22Rv1 (cell line): Measurements from ENCODE around the gene ZNF618.

Experiments used
- ZFX ChIP-seq: fragments of 450-650 bp; IDR thresholded peaks from 2 replicates; pipeline ENCODE4 v1.6.1; 2017; ENCODE audit warnings: antibody characterized with exemption, borderline replicate concordance
- TF ChIP-seq, protein P1 (sequence below): fragments of 450-650 bp; IDR thresholded peaks from 2 replicates; pipeline ENCODE4 v1.5.1; 2017; ENCODE audit warnings: mild to moderate bottlenecking

DNA sequence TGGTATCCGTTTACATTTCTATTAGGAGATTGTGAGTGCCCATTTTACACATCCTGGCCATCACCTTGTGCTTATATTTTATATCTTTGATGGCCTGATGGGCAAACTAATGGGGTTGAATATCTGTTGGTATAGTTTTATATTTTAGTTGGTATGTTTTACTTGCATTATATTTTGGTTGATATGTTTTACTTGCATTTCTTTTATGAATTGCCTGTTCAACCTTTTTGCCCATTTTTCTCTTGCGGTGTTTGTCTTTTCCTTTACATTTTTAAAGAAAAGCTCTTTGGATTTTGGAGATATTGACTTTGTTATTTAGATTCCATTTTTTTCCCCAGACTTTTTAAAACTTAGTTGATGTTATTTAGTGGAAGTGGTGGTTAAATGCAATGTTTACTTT, 14.6 kb downstream of the ZNF618 start:
- TF ChIP-seq, protein P1, sequence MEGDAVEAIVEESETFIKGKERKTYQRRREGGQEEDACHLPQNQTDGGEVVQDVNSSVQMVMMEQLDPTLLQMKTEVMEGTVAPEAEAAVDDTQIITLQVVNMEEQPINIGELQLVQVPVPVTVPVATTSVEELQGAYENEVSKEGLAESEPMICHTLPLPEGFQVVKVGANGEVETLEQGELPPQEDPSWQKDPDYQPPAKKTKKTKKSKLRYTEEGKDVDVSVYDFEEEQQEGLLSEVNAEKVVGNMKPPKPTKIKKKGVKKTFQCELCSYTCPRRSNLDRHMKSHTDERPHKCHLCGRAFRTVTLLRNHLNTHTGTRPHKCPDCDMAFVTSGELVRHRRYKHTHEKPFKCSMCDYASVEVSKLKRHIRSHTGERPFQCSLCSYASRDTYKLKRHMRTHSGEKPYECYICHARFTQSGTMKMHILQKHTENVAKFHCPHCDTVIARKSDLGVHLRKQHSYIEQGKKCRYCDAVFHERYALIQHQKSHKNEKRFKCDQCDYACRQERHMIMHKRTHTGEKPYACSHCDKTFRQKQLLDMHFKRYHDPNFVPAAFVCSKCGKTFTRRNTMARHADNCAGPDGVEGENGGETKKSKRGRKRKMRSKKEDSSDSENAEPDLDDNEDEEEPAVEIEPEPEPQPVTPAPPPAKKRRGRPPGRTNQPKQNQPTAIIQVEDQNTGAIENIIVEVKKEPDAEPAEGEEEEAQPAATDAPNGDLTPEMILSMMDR = no peak
- TF ChIP-seq ZFX = no peak
